Hepatocyte (in vitro differentiated cells): ENCODE data around the gene CD300LB. TPM values are rescaled to one million over a fixed set of nuclear protein-coding genes. Genes with fewer than 3 reads are reported as not detected.
A peak's percentile ranks its signal among the peaks of the same experiment; 100 is the strongest.

Experiments used
- DNase-seq: peaks from one replicate; pipeline ENCODE4 v3.0.0-alpha.2; 2016; ENCODE audit warnings: low spot score
- H2AFZ ChIP-seq: fragments of 200-600 bp; sonication (generic); 2 replicates; pipeline ENCODE4 v1.6.0; 2016; ENCODE audit warnings: antibody characterized with exemption, mild to moderate bottlenecking
- H3K27ac ChIP-seq: fragments of 200-600 bp; sonication (generic); 2 replicates; pipeline ENCODE4 v1.5.1; 2016; ENCODE audit warnings: mild to moderate bottlenecking
- H3K27me3 ChIP-seq: fragments of 200-600 bp; sonication (generic); 2 replicates; pipeline ENCODE4 v1.6.1; 2016
- H3K36me3 ChIP-seq: fragments of 200-600 bp; sonication (generic); replicated peaks from 2 replicates; pipeline ENCODE4 v1.5.1; 2016; ENCODE audit warnings: low read depth; ENCODE audit not compliant: insufficient read depth
- H3K4me1 ChIP-seq: fragments of 200-600 bp; sonication (generic); 2 replicates; pipeline ENCODE4 v1.5.1; 2016; ENCODE audit warnings: mild to moderate bottlenecking, moderate library complexity; ENCODE audit not compliant: insufficient read depth
- H3K4me2 ChIP-seq: fragments of 200-600 bp; sonication (generic); 2 replicates; pipeline ENCODE4 v1.6.0; 2016
- H3K4me3 ChIP-seq: fragments of 200-600 bp; sonication (generic); 2 replicates; pipeline ENCODE4 v1.5.1; 2016; ENCODE audit warnings: mild to moderate bottlenecking
- H3K79me2 ChIP-seq: fragments of 200-600 bp; sonication (generic); 2 replicates; pipeline ENCODE4 v1.6.0; 2017; ENCODE audit warnings: mild to moderate bottlenecking
- H3K9me2 ChIP-seq: fragments of 200-600 bp; sonication (generic); replicated peaks from 2 replicates; pipeline ENCODE4 v1.6.0; 2017; ENCODE audit warnings: mild to moderate bottlenecking; ENCODE audit not compliant: insufficient read depth
- H3K9me3 ChIP-seq: fragments of 200-600 bp; sonication (generic); 2 replicates; pipeline ENCODE4 v1.5.1; 2016; ENCODE audit warnings: low read depth, mild to moderate bottlenecking
- H4K20me1 ChIP-seq: fragments of 200-600 bp; sonication (generic); 2 replicates; pipeline ENCODE4 v1.6.0; 2016; ENCODE audit warnings: mild to moderate bottlenecking; ENCODE audit not compliant: insufficient read depth, poor library complexity, severe bottlenecking
- EZH2 ChIP-seq: fragments of 200-600 bp; sonication (generic); IDR thresholded peaks from 2 replicates; pipeline ENCODE4 v1.6.1; 2016; ENCODE audit warnings: antibody characterized with exemption, mild to moderate bottlenecking, borderline replicate concordance
- EZH2phosphoT487 ChIP-seq: fragments of 200-600 bp; sonication (generic); IDR thresholded peaks from one replicate; pipeline ENCODE4 v1.6.1; 2018; ENCODE audit warnings: antibody characterized with exemption, mild to moderate bottlenecking, low read depth, moderate library complexity; ENCODE audit not compliant: unreplicated experiment, severe bottlenecking
- WGBS: methylation state at CpG from one replicate; pipeline ENCODE4 v1.1.6; 2016; ENCODE audit warnings: low lambda C conversion rate; ENCODE audit errors: missing lambda C conversion rate; 5-methylcytosine and 5-hydroxymethylcytosine counted together
- polyA plus RNA-seq: library from polyadenylated mRNA; unstranded; fragments of >200 nt; fragmentation: Nextera tagmentation; extraction: Ambion mirVana; gene quantifications from 2 replicates; pipeline ENCODE4 v1.2.1, GENCODE V29; 2016
- total RNA-seq: library from RNA; depleted of rRNA; stranded (reverse); fragments of >200 nt; gene quantifications from 2 replicates; pipeline ENCODE4 v1.2.3, GENCODE V29; 2014
- TF ChIP-seq, protein P1 (sequence below): fragments of 200-600 bp; sonication (generic); IDR thresholded peaks from 2 replicates; pipeline ENCODE4 v1.5.1; 2016; ENCODE audit warnings: antibody characterized with exemption, mild to moderate bottlenecking; ENCODE audit not compliant: poor library complexity

Gene CD300LB
- total and polyA plus RNA-seq, 2 experiments from 2014 or later, result not detected

DNA sequence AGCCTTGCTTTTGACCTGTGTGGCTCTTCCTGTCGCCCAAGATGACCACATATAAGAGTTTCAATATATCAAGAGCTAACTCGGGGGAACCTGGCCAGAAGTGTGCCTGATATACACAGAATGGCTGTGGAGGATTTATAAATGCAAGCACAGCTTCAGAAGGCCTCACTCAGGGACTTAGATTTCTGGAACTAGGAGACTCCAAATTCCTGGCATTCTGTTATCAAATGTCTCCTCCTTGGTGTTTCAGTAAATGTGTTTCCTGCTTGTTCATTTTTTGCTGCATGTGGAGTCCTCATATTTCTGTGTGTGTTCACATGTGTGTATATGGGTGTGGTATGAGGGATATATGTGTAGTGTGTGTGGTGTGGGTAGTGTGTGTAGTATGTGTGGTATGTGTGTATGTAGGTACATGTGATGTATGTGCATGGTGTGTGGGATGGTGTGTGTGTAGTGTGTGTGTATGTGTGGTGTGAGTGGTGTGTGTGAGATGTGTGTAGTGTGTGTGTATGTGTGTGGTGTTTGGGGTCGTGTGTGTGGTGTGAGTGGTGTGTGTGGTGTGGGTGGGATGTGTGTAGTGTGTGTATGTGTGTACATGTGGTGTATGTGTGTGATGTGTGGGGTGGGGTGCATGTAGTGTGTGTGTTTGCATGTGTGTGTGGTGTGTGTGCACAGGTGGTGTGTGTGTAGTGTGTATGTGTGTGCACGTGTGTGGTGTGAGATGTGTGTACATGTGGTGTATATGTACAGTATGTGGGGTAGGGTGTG is 37.0 kb upstream of the CD300LB start:
- Histone ChIP-seq H3K4me1 (no peaks in the 10 kb centered on the region), H3K36me3 (no peaks in the 10 kb centered on the region), H3K4me3 (no peak overlapping the region), H2AFZ (no peak overlapping the region), H3K27ac (no peak overlapping the region), H4K20me1 (no peaks in the 10 kb centered on the region), H3K27me3 (no peaks in the 10 kb centered on the region), H3K9me3 (no peaks in the 10 kb centered on the region), H3K9me2 (no peaks in the 10 kb centered on the region), H3K4me2 (no peak overlapping the region), H3K79me2 (no peaks in the 10 kb centered on the region)
- TF ChIP-seq, protein P1, sequence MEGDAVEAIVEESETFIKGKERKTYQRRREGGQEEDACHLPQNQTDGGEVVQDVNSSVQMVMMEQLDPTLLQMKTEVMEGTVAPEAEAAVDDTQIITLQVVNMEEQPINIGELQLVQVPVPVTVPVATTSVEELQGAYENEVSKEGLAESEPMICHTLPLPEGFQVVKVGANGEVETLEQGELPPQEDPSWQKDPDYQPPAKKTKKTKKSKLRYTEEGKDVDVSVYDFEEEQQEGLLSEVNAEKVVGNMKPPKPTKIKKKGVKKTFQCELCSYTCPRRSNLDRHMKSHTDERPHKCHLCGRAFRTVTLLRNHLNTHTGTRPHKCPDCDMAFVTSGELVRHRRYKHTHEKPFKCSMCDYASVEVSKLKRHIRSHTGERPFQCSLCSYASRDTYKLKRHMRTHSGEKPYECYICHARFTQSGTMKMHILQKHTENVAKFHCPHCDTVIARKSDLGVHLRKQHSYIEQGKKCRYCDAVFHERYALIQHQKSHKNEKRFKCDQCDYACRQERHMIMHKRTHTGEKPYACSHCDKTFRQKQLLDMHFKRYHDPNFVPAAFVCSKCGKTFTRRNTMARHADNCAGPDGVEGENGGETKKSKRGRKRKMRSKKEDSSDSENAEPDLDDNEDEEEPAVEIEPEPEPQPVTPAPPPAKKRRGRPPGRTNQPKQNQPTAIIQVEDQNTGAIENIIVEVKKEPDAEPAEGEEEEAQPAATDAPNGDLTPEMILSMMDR, result no peak
- TF ChIP-seq EZH2phosphoT487, result no peak
- no peak for TF ChIP-seq EZH2
- 77% methylated on average over 4 of the region's 4 CpGs for WGBS
- no peak for DNase-seq

- Histone ChIP-seq H3K9me2 (no peaks in the 10 kb centered on the region), H3K27ac (no peak within 1 kb of the TSS), H3K9me3 (no peaks in the 10 kb centered on the region), H3K4me3 (no peak within 1 kb of the TSS), H3K27me3 (no peaks in the 10 kb centered on the region), H4K20me1 (no peaks in the 10 kb centered on the region), H3K4me2 (no peak within 1 kb of the TSS), H3K36me3 (no peaks in the 10 kb centered on the region), H3K79me2 (no peaks in the 10 kb centered on the region), H2AFZ (no peak within 1 kb of the TSS), H3K4me1 (no peaks in the 10 kb centered on the region)
- no peak for DNase-seq
- TF ChIP-seq, protein P1, result no peak
- TF ChIP-seq EZH2 (no peak), EZH2phosphoT487 (no peak)
- 89% methylated on average over 2 of the region's 2 CpGs for WGBS
Observed at GRCh38 chr17:74567397-74567796, 36.1 kb upstream of the CD300LB start, which contains the start of gene CD300H. CD300H (minus strand) TSS chr17:74567509.

GRCh38 chr17:74566132-74566753 is 35.0 kb upstream of the CD300LB start:
- TF ChIP-seq EZH2phosphoT487 (no peak), EZH2 (no peak)
- TF ChIP-seq, protein P1, result peak; percentile 53
- Histone ChIP-seq H3K4me2 (no peak overlapping the region), H3K36me3 (no peaks in the 10 kb centered on the region), H3K27me3 (no peaks in the 10 kb centered on the region), H3K4me3 (no peak overlapping the region), H3K9me2 (no peaks in the 10 kb centered on the region), H2AFZ (no peak overlapping the region), H3K9me3 (no peaks in the 10 kb centered on the region), H3K27ac (no peak overlapping the region), H4K20me1 (no peaks in the 10 kb centered on the region), H3K4me1 (no peaks in the 10 kb centered on the region), H3K79me2 (no peaks in the 10 kb centered on the region)
- peak; percentile 61 for DNase-seq
- whole genome bisulfite sequencing, result 44% methylated on average over 9 of the region's 9 CpGs
